ENCODE results near the gene ERVK3-1.

- no peak for TF ChIP-seq POLR2AphosphoS5 (IDR thresholded peaks at IDR 0.05)
- no peak for TF ChIP-seq CTCF (IDR thresholded peaks at IDR 0.05)
- TF ChIP-seq POLR2A (IDR thresholded peaks at IDR 0.05): no peak
These were observed 48.7 kb downstream of the ERVK3-1 start for GRCh38 chr19:58353717-58354477.

All from prostate gland (tissue), 2 donors.